Adrenal gland (tissue), 12 donors: Measurements from ENCODE around the gene SEPHS1. TPM values are rescaled to one million over a fixed set of nuclear protein-coding genes. Genes with fewer than 3 reads are reported as not detected.

Source experiments
- DNase-seq, 7 donors: peaks; one replicate each; pipeline ENCODE4 v3.0.0-alpha.2; 2019 to 2020
- H3K27ac ChIP-seq, 5 donors: fragments of 200-600 bp; sonication (generic) in 4 of 5; 1 replicate in 3 of 5; 2 replicates in 2 of 5; pipeline versions ENCODE4 v1.5.1 to v1.8.0; 2016 to 2020; ENCODE audit warnings: mild to moderate bottlenecking in 1 of 5
- H3K27me3 ChIP-seq: fragments of 200-600 bp; 2 replicates; pipeline ENCODE4 v1.8.0; 2021
- H3K36me3 ChIP-seq, 2 donors: fragments of 200-600 bp; replicated peaks in 1 of 2; 1 replicate in 1 of 2; 2 replicates in 1 of 2; pipeline versions ENCODE4 v1.5.1 to v1.8.0; 2018 to 2022
- H3K4me1 ChIP-seq, 2 donors: fragments of 200-600 bp; replicated peaks in 1 of 2; 1 replicate in 1 of 2; 2 replicates in 1 of 2; pipeline versions ENCODE4 v1.5.1 to v1.8.0; 2018 to 2021
- H3K4me3 ChIP-seq, 4 donors: fragments of 200-600 bp; sonication (generic) in 3 of 4; one replicate each; pipeline ENCODE4 v1.5.1; 2016 to 2018
- H3K9me3 ChIP-seq, 3 donors: fragments of 200-600 bp; sonication (generic) in 1 of 3; replicated peaks in 1 of 3; 1 replicate in 2 of 3; 2 replicates in 1 of 3; pipeline versions ENCODE4 v1.5.1 to v1.8.0; 2016 to 2021
- POLR2A ChIP-seq, 2 donors: fragments of 450-650 bp; IDR thresholded peaks; one replicate each; pipeline ENCODE4 v1.6.1; 2017; ENCODE audit warnings: antibody characterized with exemption in 2 of 2, mild to moderate bottlenecking in 2 of 2, moderate library complexity in 1 of 2
- WGBS, 4 donors: extraction: QIAGEN DNeasy Blood & Tissue Kit in 2 of 4; methylation state at CpG; one replicate each; pipeline versions ENCODE4 v1.1.5 to v1.1.7; 2013 to 2017; 5-methylcytosine and 5-hydroxymethylcytosine counted together
- intact Hi-C, 2 donors: fragments of 100-400 bp; cut with DNase I; formaldehyde crosslinking; loops; one replicate each; pipeline versions ENCODE4 v1.14.1 to v1.15.0; 2022 to 2023
- polyA plus RNA-seq, 3 donors: library from polyadenylated mRNA; stranded (reverse); fragments of 200-250 nt in 2 of 3; fragments of 350-450 nt in 1 of 3; fragmentation: Illumina TruSeq in 1 of 3; extraction: RNeasy Lipid Tissue Mini Kit (QIAGEN cat#74804) in 1 of 3; gene quantifications; one replicate each; pipeline ENCODE4 v1.2.3, GENCODE V29; 2013 to 2014
- total RNA-seq, 9 donors: library from RNA; depleted of rRNA in 4 of 9; stranded (reverse); fragments of >200 nt in 4 of 9; fragments of 120-200 nt in 1 of 9; fragmentation: NEBNext Ultra II Directional in 1 of 9; extraction: Animal tissue kit (Norgen Biotek cat#: 25700) in 1 of 9; gene quantifications; one replicate each; pipeline versions ENCODE4 v1.1.0 to v1.2.4, GENCODE V29; 2013 to 2023
- TF ChIP-seq, protein P1 (sequence below), 6 experiments: fragments of 450-650 bp in 4 of 6; fragments of 200-600 bp in 2 of 6; sonication (generic) in 1 of 6; IDR thresholded peaks; 1 replicate in 5 of 6; 2 replicates in 1 of 6; pipeline versions ENCODE4 v1.5.1 to v1.8.0; 2016 to 2021; ENCODE audit warnings: antibody characterized with exemption in 6 of 6, mild to moderate bottlenecking in 2 of 6, moderate library complexity in 1 of 6
- donor health status: healthy with polysubstance abuse.
- donor health status: Bipolar disorder and iron deficiency.
- donor health status: DM: yes; HTN: yes; CAD: no.
- donor health status: DM: no; HTN: no; CAD: no.
- donor health status: DM: no; HTN: no; CAD: no.
- donor health status: DM: yes; HTN: yes; CAD: no.

Gene SEPHS1
- total and polyA plus RNA-seq, 12 donors = 24.5 to 91.1 (median 46.1) TPM

DNA sequence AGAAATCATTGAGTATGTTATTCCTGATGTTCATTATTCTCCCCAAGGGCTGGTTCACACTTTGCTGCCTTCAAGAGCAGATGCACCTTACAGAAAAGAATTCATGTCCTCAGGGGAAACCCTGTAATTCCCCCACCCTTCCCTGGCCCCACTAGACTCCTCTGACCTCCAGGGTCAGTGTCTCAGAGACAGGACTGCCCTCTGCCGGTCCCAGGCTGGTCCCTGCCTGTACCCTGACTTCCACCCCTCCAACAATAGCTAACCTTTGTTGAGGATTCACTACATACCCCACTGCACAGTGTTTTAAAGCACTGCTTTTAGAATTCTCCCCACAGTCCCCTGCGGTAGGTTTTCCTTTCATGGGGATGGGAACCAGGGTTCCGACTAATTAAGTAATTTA is 4.4 kb upstream of the SEPHS1 start:
- Histone ChIP-seq H3K27me3 (no peaks in the 10 kb centered on the region), H3K9me3 (no peaks in the 10 kb centered on the region), H3K27ac (no peak overlapping the region), H3K36me3 (no peaks in the 10 kb centered on the region), H3K4me1 (peaks cover 12 to 15% of the 10 kb centered on the region in 2 donors), H3K4me3 (no peak overlapping the region)
- DNase-seq = no peak
- no peak for TF ChIP-seq POLR2A (IDR thresholded peaks at IDR 0.05)
- TF ChIP-seq, protein P1, sequence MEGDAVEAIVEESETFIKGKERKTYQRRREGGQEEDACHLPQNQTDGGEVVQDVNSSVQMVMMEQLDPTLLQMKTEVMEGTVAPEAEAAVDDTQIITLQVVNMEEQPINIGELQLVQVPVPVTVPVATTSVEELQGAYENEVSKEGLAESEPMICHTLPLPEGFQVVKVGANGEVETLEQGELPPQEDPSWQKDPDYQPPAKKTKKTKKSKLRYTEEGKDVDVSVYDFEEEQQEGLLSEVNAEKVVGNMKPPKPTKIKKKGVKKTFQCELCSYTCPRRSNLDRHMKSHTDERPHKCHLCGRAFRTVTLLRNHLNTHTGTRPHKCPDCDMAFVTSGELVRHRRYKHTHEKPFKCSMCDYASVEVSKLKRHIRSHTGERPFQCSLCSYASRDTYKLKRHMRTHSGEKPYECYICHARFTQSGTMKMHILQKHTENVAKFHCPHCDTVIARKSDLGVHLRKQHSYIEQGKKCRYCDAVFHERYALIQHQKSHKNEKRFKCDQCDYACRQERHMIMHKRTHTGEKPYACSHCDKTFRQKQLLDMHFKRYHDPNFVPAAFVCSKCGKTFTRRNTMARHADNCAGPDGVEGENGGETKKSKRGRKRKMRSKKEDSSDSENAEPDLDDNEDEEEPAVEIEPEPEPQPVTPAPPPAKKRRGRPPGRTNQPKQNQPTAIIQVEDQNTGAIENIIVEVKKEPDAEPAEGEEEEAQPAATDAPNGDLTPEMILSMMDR (IDR thresholded peaks at IDR 0.05) = no peak
- intact Hi-C loops = no loop called here
- 45 to 62% (median 50%) methylated on average over 3 of the region's 3 CpGs for WGBS, 4 donors

DNA sequence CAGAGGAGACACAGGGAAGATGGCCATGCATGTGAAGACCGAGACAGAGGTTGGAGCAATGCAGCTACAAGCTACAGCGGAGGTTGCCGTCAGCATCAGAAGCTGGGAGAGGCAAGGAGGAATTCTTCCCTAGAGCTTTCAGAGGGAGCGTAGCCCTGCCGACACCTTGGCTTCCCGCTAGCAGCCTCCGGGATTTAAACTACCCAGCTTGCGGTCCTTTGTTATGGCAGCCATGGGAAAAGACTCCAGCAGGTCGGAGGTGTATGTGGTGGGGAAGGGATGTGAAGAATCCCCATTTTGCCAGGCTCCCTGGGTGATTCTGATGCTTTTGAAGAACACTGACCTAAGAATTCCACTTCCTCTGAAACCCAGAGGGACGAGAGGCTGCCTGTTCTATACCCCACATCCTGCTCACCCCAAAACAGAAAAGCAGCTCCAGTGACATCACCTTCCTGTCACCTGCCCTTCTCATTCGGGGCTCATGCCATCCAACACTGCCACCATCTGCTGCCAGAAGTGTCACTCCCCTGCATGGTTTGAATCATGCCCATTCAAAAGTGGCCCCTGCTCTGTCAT is 3.3 kb upstream of the SEPHS1 start:
- Histone ChIP-seq H3K4me3 (no peak overlapping the region), H3K27me3 (no peaks in the 10 kb centered on the region), H3K27ac (no peak overlapping the region), H3K36me3 (no peaks in the 10 kb centered on the region), H3K9me3 (no peaks in the 10 kb centered on the region), H3K4me1 (peaks cover 13 to 17% of the 10 kb centered on the region in 2 donors)
- DNase-seq = no peak
- WGBS, 4 donors = 57 to 79% (median 65%) methylated on average over 11 of the region's 11 CpGs
- intact Hi-C loops = no loop called here
- TF ChIP-seq, protein P1 (IDR thresholded peaks at IDR 0.05) = no peak
- no peak for TF ChIP-seq POLR2A (IDR thresholded peaks at IDR 0.05)

DNA sequence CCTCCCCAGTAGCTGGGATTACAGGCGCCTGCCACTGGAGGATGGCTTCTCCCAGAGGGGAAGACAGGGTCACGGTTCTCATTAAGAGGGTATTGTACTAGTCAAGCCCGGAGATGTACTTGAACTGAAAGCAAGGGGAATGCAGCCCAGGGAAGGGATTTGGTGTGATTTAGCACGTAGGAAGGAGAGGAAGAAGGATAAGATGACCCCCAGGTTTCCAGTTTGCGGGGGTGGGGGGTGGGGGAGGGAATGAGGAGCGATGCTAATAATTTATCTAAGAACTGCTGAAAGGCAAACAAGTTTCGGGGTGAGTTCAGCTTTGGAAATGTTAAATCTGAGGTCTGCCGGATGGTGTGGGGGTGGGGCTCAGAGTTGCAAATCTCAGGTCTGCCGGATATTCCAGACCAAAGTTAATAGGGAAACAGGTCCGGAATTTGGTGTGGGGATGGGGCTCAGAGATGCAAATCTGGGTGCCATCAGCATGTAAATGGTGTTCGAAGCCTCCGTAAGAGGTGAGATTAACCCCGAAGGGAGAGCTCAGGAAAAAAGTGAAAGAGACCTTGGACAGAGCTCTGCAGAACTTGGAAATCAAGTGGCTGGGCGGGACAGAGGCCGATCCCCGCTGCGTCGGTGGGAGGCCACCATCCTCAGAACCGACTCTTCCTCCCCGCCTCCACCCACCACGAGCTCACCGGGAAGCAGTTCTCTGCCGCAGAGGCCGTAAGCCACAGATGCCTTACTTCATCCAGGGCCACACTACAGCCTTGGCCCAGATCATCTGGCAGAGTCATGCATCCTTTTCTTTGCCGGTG is 1.6 kb upstream of the SEPHS1 start:
- 1 to 4% (median 1%) methylated on average over 20 to 25 of the region's 25 CpGs for WGBS, 4 donors
- peak overlapping the region in 2 of 4 donors; percentile 40 to 96 for H3K4me3 ChIP-seq
- H3K9me3 ChIP-seq = no peaks in the 10 kb centered on the region
- H3K36me3 ChIP-seq = no peaks in the 10 kb centered on the region
- peak overlapping the region; percentile 56 to 98 (median 93) for H3K27ac ChIP-seq
- intact Hi-C loops = no loop called here
- no peaks in the 10 kb centered on the region for H3K27me3 ChIP-seq
- DNase-seq = peak; percentile 58 to 83 (median 80)
- TF ChIP-seq, protein P1 (IDR thresholded peaks at IDR 0.05) = no peak
- TF ChIP-seq POLR2A (IDR thresholded peaks at IDR 0.05) = peak in 1 of 2 donors; percentile 69
- peaks cover 21 to 28% of the 10 kb centered on the region in 2 donors for H3K4me1 ChIP-seq

DNA sequence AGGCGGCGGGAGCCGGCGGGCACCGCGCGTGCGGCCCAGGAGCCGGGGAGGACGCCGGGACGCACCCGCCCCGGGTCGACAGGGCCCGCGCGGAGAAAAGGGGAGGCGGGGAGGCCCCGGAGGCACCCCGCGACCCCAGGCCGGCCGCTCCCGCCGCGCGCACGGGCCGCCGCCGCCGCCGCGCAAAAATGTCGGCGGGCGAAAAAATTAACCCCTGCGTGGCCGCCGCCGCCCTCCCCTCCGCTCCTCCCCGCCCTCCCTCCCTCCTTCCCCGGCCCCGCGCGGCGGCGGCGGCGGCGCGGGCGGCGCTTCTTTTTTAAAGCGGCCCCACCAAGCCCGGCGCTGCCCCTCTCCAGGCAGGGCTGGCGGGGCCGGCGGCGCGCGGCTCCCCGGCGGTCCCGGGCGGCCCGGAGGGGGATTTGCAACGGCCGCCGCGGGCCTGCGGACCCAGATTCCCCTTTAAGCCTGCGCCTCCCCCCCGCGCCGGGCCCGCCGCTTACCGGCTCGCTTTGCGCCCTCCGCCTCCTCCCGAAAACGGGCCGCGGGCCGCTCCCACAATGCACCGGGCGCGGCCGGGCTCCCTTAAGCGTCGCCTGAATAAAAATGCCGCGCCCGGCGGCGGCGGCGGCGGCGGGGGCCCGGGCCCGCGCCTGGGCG is 465 bp downstream of the SEPHS1 start:
- peaks cover 21 to 28% of the 10 kb centered on the region in 2 donors for H3K4me1 ChIP-seq
- peaks cover 0 to 3% of the 10 kb centered on the region in 2 donors for H3K36me3 ChIP-seq
- DNase-seq = peak; percentile 78 to 87 (median 85)
- H3K9me3 ChIP-seq = no peaks in the 10 kb centered on the region
- WGBS, 4 donors = 0 to 1% (median 0%) methylated on average over 6 to 106 of the region's 109 CpGs; no CpG with 5 or more reads in 1 of the 4 donors
- H3K27ac ChIP-seq = peak overlapping the region in 4 of 5 donors; percentile 85 to 98 (median 94)
- peak in 1 of 2 donors; percentile 33 for TF ChIP-seq POLR2A (IDR thresholded peaks at IDR 0.05)
- TF ChIP-seq, protein P1 (IDR thresholded peaks at IDR 0.05) = no peak
- peak overlapping the region in 2 of 4 donors; percentile 24 to 96 for H3K4me3 ChIP-seq
- intact Hi-C loops = no loop called here
- H3K27me3 ChIP-seq = no peaks in the 10 kb centered on the region
